Measurements from ENCODE around the gene TRPC4AP.
A peak's percentile ranks its signal among the peaks of the same experiment; 100 is the strongest.

Gene TRPC4AP

DNA sequence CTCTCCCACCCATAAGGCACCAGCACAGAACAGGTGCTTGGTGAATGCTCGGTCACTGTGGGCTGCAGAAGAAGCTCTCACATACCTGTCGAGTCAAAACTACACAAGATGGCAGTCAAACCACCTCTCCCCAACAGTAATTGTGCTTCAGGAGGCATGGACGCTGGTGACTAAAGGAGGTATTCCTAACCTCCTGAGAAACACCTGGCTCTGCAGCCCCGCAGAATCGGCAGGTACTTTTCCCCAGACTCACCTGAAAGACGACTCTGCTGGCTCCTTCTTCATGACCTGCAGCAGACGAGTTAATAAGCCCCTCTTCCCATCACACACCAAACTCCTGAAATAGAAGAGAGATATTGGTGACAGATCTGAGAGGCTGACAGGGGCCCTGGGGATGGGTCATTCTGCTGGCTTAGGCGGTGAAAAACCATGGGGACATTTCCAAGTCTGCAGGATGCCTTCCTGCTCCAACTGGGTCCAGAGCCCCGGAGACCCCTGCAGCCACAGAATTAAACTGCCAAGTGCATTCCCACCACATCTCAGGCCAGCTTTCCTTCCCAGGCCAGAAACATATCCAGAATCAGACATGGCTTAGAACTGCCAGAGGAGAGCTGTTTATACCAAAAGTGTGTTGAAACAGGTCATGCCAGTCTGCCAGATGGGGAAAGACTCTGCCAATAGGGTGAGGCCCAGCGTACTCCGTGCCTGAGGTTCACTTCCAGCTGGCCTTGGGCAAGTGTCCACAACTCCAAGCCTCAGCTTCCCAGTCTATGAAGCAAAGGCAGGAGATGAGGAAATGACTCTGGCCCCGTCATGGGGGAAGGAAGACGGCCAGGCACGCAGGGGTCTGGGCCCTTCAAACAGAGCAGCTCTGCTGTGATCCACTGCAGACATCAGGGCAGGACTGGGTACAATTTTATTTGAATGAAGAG lies 83.9 kb downstream of the TRPC4AP start:
- no peak for DNase-seq
- TF ChIP-seq, protein P1, sequence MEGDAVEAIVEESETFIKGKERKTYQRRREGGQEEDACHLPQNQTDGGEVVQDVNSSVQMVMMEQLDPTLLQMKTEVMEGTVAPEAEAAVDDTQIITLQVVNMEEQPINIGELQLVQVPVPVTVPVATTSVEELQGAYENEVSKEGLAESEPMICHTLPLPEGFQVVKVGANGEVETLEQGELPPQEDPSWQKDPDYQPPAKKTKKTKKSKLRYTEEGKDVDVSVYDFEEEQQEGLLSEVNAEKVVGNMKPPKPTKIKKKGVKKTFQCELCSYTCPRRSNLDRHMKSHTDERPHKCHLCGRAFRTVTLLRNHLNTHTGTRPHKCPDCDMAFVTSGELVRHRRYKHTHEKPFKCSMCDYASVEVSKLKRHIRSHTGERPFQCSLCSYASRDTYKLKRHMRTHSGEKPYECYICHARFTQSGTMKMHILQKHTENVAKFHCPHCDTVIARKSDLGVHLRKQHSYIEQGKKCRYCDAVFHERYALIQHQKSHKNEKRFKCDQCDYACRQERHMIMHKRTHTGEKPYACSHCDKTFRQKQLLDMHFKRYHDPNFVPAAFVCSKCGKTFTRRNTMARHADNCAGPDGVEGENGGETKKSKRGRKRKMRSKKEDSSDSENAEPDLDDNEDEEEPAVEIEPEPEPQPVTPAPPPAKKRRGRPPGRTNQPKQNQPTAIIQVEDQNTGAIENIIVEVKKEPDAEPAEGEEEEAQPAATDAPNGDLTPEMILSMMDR (IDR thresholded peaks at IDR 0.05; ENCODE audit: low read depth, low read length), result no peak
- no peaks in the 10 kb centered on the region for H3K27me3 ChIP-seq
- peaks cover 88% of the 10 kb centered on the region for H3K36me3 ChIP-seq
- H3K9me3 ChIP-seq, result no peaks in the 10 kb centered on the region
- H3K4me1 ChIP-seq, result no peaks in the 10 kb centered on the region
- H3K4me3 ChIP-seq (ENCODE audit: low read depth, low read length), result no peak overlapping the region

DNA sequence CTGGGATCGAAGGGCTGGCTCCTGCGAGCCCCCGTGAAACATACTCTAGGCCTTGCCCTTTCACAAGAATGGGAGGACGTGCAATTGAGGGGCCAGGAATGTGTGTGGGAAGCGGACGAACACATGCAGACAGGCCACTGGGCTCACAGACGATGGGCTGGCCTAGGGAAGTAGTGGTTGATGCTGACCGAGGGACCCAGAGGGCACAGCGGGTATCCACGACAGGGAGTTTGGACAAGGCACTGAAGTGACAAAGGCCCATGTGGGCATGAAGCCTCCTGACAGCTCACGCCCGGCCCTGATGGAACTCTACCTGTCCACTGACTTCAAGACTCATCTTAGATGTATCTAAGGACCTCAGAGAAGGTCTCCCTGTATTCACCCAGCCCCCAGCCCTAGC lies 84.7 kb downstream of the TRPC4AP start:
- Histone ChIP-seq H3K4me3 (ENCODE audit: low read depth, low read length) (no peak overlapping the region), H3K4me1 (no peaks in the 10 kb centered on the region), H3K27me3 (no peaks in the 10 kb centered on the region), H3K36me3 (peaks cover 87% of the 10 kb centered on the region), H3K9me3 (no peaks in the 10 kb centered on the region)
- TF ChIP-seq, protein P1 (IDR thresholded peaks at IDR 0.05; ENCODE audit: low read depth, low read length), result no peak
- DNase-seq, result no peak

GRCh38 chr20:35007413-35007812 lies 85.2 kb downstream of the TRPC4AP start:
- TF ChIP-seq, protein P1 (IDR thresholded peaks at IDR 0.05; ENCODE audit: low read depth, low read length), result no peak
- no peaks in the 10 kb centered on the region for H3K9me3 ChIP-seq
- no peak overlapping the region for H3K4me3 ChIP-seq (ENCODE audit: low read depth, low read length)
- H3K4me1 ChIP-seq, result no peaks in the 10 kb centered on the region
- no peaks in the 10 kb centered on the region for H3K27me3 ChIP-seq
- peak; percentile 1 for DNase-seq
- H3K36me3 ChIP-seq, result peaks cover 87% of the 10 kb centered on the region

- H3K36me3 ChIP-seq, result peaks cover 85% of the 10 kb centered on the region
- no peaks in the 10 kb centered on the region for H3K27me3 ChIP-seq
- peak; percentile 7 for DNase-seq
- no peaks in the 10 kb centered on the region for H3K9me3 ChIP-seq
- TF ChIP-seq, protein P1 (IDR thresholded peaks at IDR 0.05; ENCODE audit: low read depth, low read length), result no peak
- no peaks in the 10 kb centered on the region for H3K4me1 ChIP-seq
- no peak overlapping the region for H3K4me3 ChIP-seq (ENCODE audit: low read depth, low read length)
These were observed 86.1 kb downstream of the TRPC4AP start for GRCh38 chr20:35006531-35006971.

DNA sequence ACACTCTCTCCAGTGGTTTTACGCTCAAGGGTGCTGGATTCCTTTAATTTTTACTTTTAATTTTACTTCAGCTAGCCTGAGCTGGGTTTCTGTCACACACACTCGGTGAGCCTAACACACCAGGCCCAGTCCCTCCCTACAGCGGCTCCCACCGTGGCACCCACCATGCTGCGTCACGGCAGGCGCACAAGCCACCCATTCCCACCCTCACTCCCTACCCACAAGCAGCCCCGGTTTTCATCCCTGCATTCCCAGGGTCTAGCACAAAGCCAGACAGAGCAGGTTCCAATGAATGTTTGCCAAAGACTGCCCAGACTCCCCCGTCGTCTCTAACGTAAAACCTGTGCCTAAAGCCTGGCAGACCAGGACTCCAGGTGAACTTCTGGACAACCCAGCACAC lies 86.6 kb downstream of the TRPC4AP start:
- TF ChIP-seq, protein P1 (IDR thresholded peaks at IDR 0.05; ENCODE audit: low read depth, low read length), result no peak
- DNase-seq, result peak; percentile 1
- H3K36me3 ChIP-seq, result peaks cover 83% of the 10 kb centered on the region

GRCh38 chr20:35005463-35005961 lies 87.1 kb downstream of the TRPC4AP start:
- Histone ChIP-seq H3K27me3 (no peaks in the 10 kb centered on the region), H3K9me3 (no peaks in the 10 kb centered on the region), H3K36me3 (peaks cover 78% of the 10 kb centered on the region), H3K4me3 (ENCODE audit: low read depth, low read length) (no peak overlapping the region), H3K4me1 (no peaks in the 10 kb centered on the region)
- DNase-seq, result peak; percentile 2
- TF ChIP-seq, protein P1 (IDR thresholded peaks at IDR 0.05; ENCODE audit: low read depth, low read length), result no peak

More for the DNA sequence above, 86.6 kb downstream of the TRPC4AP start:
- H3K27me3 ChIP-seq, result no peaks in the 10 kb centered on the region
- H3K4me1 ChIP-seq, result no peaks in the 10 kb centered on the region
- no peak overlapping the region for H3K4me3 ChIP-seq (ENCODE audit: low read depth, low read length)
- H3K9me3 ChIP-seq, result no peaks in the 10 kb centered on the region

Data from BE2C (cell line).